ENCODE measurements around the gene FOSL1.
"Not testable (repeated sequence)": the region's sequence is repeated elsewhere in the genome, so short reads cannot be mapped to it uniquely, and the experiment has no call there.

Gene FOSL1

GRCh38 chr11:65897020-65897471 lies 3.1 kb downstream of the FOSL1 start:
- no peak for DNase-seq (ENCODE audit: low read depth)
- H3K4me3 ChIP-seq (ENCODE audit: low read depth, low read length): no peak overlapping the region
- TF ChIP-seq POLR2A (IDR thresholded peaks at IDR 0.05; ENCODE audit: extremely low read depth, insufficient read length) (no peak), MYC (IDR thresholded peaks at IDR 0.05; ENCODE audit: low read depth, low read length) (no peak), MAX (IDR thresholded peaks at IDR 0.05; ENCODE audit: low read depth, low read length) (no peak)
- TF ChIP-seq, protein P1, sequence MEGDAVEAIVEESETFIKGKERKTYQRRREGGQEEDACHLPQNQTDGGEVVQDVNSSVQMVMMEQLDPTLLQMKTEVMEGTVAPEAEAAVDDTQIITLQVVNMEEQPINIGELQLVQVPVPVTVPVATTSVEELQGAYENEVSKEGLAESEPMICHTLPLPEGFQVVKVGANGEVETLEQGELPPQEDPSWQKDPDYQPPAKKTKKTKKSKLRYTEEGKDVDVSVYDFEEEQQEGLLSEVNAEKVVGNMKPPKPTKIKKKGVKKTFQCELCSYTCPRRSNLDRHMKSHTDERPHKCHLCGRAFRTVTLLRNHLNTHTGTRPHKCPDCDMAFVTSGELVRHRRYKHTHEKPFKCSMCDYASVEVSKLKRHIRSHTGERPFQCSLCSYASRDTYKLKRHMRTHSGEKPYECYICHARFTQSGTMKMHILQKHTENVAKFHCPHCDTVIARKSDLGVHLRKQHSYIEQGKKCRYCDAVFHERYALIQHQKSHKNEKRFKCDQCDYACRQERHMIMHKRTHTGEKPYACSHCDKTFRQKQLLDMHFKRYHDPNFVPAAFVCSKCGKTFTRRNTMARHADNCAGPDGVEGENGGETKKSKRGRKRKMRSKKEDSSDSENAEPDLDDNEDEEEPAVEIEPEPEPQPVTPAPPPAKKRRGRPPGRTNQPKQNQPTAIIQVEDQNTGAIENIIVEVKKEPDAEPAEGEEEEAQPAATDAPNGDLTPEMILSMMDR (IDR thresholded peaks at IDR 0.05; ENCODE audit: low read depth, low read length): no peak

DNA sequence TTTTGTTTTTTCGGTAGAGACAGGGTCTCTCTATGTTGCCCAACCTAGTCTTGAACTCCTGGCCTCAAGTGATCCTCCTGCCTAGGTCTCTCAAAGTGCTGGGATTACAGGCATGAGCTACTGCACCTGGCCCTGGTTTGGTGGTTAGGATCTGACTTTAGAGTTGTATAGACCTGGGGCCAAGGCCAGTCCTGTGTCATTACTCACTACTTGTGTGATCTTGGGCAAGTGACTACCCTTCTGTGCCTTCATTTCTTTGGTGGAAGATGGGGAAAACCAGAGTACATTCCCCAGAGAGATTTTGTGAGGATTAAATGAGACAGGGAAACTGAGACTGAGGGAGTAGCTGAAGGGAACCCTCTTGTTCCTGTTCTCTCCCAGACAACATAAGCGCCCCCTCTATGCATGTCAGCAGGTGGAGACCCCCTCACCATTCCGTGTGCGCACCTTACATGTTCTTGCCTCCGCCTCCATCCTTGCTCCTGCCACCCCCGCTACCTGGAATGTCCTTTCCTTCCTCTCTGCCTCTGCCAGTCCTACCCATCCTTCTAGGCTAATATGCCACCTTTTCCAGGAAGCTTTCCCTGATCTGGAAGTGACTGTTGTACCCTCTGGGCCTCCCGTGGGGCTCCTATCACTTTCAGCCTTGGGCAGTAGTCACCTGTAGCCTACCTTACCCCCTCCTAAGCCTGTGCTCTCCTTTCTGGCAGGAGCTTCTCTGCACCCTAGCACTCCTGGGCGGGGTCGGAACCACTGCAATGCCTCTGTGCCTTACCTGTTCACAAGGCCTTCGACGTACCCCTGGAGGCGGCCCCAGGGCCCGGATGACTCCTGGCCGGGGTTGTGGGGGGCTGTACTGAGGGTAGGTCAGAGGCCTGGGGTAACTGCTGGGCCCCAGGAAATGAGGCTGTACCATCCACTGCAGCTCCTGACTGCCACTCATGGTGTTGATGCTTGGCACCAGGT lies 3.9 kb downstream of the FOSL1 start:
- no peak for DNase-seq (ENCODE audit: low read depth)
- no peak overlapping the region for H3K4me3 ChIP-seq (ENCODE audit: low read depth, low read length)
- TF ChIP-seq, protein P1 (IDR thresholded peaks at IDR 0.05; ENCODE audit: low read depth, low read length): no peak
- TF ChIP-seq POLR2A (IDR thresholded peaks at IDR 0.05; ENCODE audit: extremely low read depth, insufficient read length) (no peak), MYC (IDR thresholded peaks at IDR 0.05; ENCODE audit: low read depth, low read length) (no peak), MAX (IDR thresholded peaks at IDR 0.05; ENCODE audit: low read depth, low read length) (no peak)

DNA sequence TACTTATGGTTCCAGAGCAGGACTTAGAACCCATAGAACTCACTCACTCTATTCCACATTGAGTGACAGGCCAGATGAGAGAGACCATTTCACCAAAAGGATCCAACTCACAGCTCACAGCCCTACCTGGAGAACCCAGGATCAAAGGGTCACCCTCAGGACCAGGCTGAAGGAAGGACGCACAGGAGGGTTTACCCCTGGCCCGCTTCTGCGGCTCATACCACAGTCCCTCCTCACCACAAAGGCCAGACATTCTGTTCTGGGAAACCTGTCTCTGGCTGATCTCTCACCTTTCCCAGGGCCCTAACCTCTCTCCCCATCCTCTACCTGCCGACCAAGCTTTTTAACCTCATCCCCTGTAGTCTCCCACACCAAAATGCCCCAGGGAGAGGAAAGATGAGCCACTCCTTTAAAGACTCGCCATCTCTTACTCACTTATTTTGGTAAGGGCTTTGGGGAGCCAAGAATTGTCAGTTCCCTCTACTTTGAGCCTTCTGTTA lies 4.7 kb downstream of the FOSL1 start:
- DNase-seq (ENCODE audit: low read depth): no peak
- TF ChIP-seq MYC (IDR thresholded peaks at IDR 0.05; ENCODE audit: low read depth, low read length): no peak
- TF ChIP-seq MAX (IDR thresholded peaks at IDR 0.05; ENCODE audit: low read depth, low read length): no peak
- no peak for TF ChIP-seq POLR2A (IDR thresholded peaks at IDR 0.05; ENCODE audit: extremely low read depth, insufficient read length)
- TF ChIP-seq, protein P1 (IDR thresholded peaks at IDR 0.05; ENCODE audit: low read depth, low read length): no peak
- H3K4me3 ChIP-seq (ENCODE audit: low read depth, low read length): no peak overlapping the region

- no peak overlapping the region for H3K4me3 ChIP-seq (ENCODE audit: low read depth, low read length)
- no peak for DNase-seq (ENCODE audit: low read depth)
- TF ChIP-seq MAX (IDR thresholded peaks at IDR 0.05; ENCODE audit: low read depth, low read length): no peak
- TF ChIP-seq MYC (IDR thresholded peaks at IDR 0.05; ENCODE audit: low read depth, low read length): no peak
- TF ChIP-seq, protein P1 (IDR thresholded peaks at IDR 0.05; ENCODE audit: low read depth, low read length): no peak
- no peak for TF ChIP-seq POLR2A (IDR thresholded peaks at IDR 0.05; ENCODE audit: extremely low read depth, insufficient read length)
Observed at GRCh38 chr11:65894034-65894591, 6.1 kb downstream of the FOSL1 start.

GRCh38 chr11:65892661-65893317 lies 7.4 kb downstream of the FOSL1 start:
- TF ChIP-seq MAX (IDR thresholded peaks at IDR 0.05; ENCODE audit: low read depth, low read length) (no peak), MYC (IDR thresholded peaks at IDR 0.05; ENCODE audit: low read depth, low read length) (no peak), POLR2A (IDR thresholded peaks at IDR 0.05; ENCODE audit: extremely low read depth, insufficient read length) (no peak)
- TF ChIP-seq, protein P1 (IDR thresholded peaks at IDR 0.05; ENCODE audit: low read depth, low read length): no peak
- peak overlapping the region; percentile 78 for H3K4me3 ChIP-seq (ENCODE audit: low read depth, low read length)
- DNase-seq (ENCODE audit: low read depth): no peak

GRCh38 chr11:65892137-65892540 lies 8.0 kb downstream of the FOSL1 start:
- H3K4me3 ChIP-seq (ENCODE audit: low read depth, low read length): peak overlapping the region; percentile 78
- not testable (repeated sequence) for DNase-seq (ENCODE audit: low read depth)
